A673 (cell line): ENCODE results near the gene ELF5. TPM values are rescaled to one million over a fixed set of nuclear protein-coding genes. Genes with fewer than 3 reads are reported as not detected.

ENCODE experiments used
- BruUV-seq: library from RNA; stranded (reverse); fragments of 400-500 nt; replicated peaks from 2 replicates; lab custom pipeline; 2021; lab: Mats Ljungman, UMichigan
- CTCF ChIA-PET: fragments of 300-600 bp; sonication (Branson Sonifier 250); formaldehyde crosslinking; loops from one replicate; lab custom pipeline; 2022; ENCODE audit warnings: antibody characterized with exemption; lab: Charles Lee
- POLR2A ChIA-PET: fragments of 300-600 bp; sonication (Branson Sonifier 250); formaldehyde crosslinking; loops from one replicate; lab custom pipeline; 2022; ENCODE audit warnings: antibody characterized with exemption; ENCODE audit not compliant: low non-redundant PET; lab: Charles Lee
- DNase-seq: peaks from one replicate; pipeline ENCODE4 v3.0.0-alpha.2; 2015; ENCODE audit warnings: low spot score
- H3K27ac ChIP-seq: fragments of 200-600 bp; sonication (generic); 2 replicates; pipeline ENCODE4 v1.5.1; 2016; ENCODE audit warnings: mixed run types, low read depth, mild to moderate bottlenecking, mixed read lengths, antibody characterized with exemption, low read length; ENCODE audit not compliant: poor library complexity, severe bottlenecking
- H3K27me3 ChIP-seq: fragments of 200-600 bp; sonication (generic); replicated peaks from 2 replicates; pipeline ENCODE4 v1.6.1; 2017; ENCODE audit warnings: mixed run types, low read depth, mild to moderate bottlenecking, mixed read lengths, antibody characterized with exemption, low read length; ENCODE audit not compliant: insufficient read depth, poor library complexity
- H3K36me3 ChIP-seq: fragments of 200-600 bp; sonication (generic); 2 replicates; pipeline ENCODE4 v1.6.1; 2016; ENCODE audit warnings: mixed run types, mild to moderate bottlenecking, mixed read lengths, antibody characterized with exemption, low read length; ENCODE audit not compliant: insufficient read depth, poor library complexity, severe bottlenecking
- H3K4me1 ChIP-seq: fragments of 200-600 bp; sonication (generic); 2 replicates; pipeline ENCODE4 v1.6.1; 2017; ENCODE audit warnings: mixed run types, mild to moderate bottlenecking, mixed read lengths, antibody characterized with exemption, low read length; ENCODE audit not compliant: insufficient read depth, poor library complexity, severe bottlenecking
- H3K4me3 ChIP-seq: fragments of 200-600 bp; sonication (generic); 2 replicates; pipeline ENCODE4 v1.5.1; 2016; ENCODE audit warnings: low read depth, mixed run types, mild to moderate bottlenecking, mixed read lengths, low read length; ENCODE audit not compliant: poor library complexity, severe bottlenecking
- H3K9me3 ChIP-seq: fragments of 200-600 bp; sonication (generic); 2 replicates; pipeline ENCODE4 v1.6.1; 2016; ENCODE audit warnings: mixed run types, low read depth, mild to moderate bottlenecking, mixed read lengths, antibody characterized with exemption, low read length; ENCODE audit not compliant: poor library complexity, severe bottlenecking
- CTCF ChIP-seq: fragments of 300-800, 200-600 bp; sonication (generic); conservative IDR thresholded peaks from 2 replicates; pipeline ENCODE4 v1.5.1; 2017; ENCODE audit warnings: low read depth, mild to moderate bottlenecking, antibody characterized with exemption, low read length, moderate library complexity, mixed read lengths
- EZH2 ChIP-seq: fragments of 200-600 bp; sonication (generic); IDR thresholded peaks from 2 replicates; pipeline ENCODE4 v1.6.1; 2017; ENCODE audit warnings: borderline replicate concordance, low read depth, mild to moderate bottlenecking, mixed read lengths, antibody characterized with exemption, low read length; ENCODE audit not compliant: poor library complexity, severe bottlenecking
- intact Hi-C: fragments of 100-400 bp; cut with micrococcal nuclease; formaldehyde crosslinking; loops from one replicate; pipeline ENCODE4 v1.10.0; 2022; ENCODE audit not compliant: unreplicated experiment
- total RNA-seq: library from RNA; stranded (reverse); gene quantifications from 2 replicates; pipeline ENCODE4 v1.2.3, GENCODE V29; 2021

ELF5 gene
- total RNA-seq, 1 experiment from 2014 or later: not detected

GRCh38 chr11:34530545-34531234 lies 17.1 kb upstream of the ELF5 start:
- H3K27ac ChIP-seq: no peak overlapping the region
- DNase-seq: no peak
- BruUV-seq: no TSS peak
- ChIA-PET CTCF (no interaction called here), POLR2A (no interaction called here)
- intact Hi-C loops: no loop called here
- H3K4me3 ChIP-seq: no peak overlapping the region
- H3K36me3 ChIP-seq: no peaks in the 10 kb centered on the region
- H3K4me1 ChIP-seq: no peaks in the 10 kb centered on the region
- H3K27me3 ChIP-seq: peaks cover 38% of the 10 kb centered on the region
- no peaks in the 10 kb centered on the region for H3K9me3 ChIP-seq
- TF ChIP-seq CTCF (no peak), EZH2 (no peak)

GRCh38 chr11:34529643-34530042 lies 16.0 kb upstream of the ELF5 start:
- Histone ChIP-seq H3K4me3 (no peak overlapping the region), H3K9me3 (no peaks in the 10 kb centered on the region), H3K27me3 (peaks cover 31% of the 10 kb centered on the region), H3K4me1 (no peaks in the 10 kb centered on the region), H3K36me3 (no peaks in the 10 kb centered on the region), H3K27ac (no peak overlapping the region)
- ChIA-PET POLR2A (no interaction called here), CTCF (no interaction called here)
- DNase-seq: no peak
- intact Hi-C loops: no loop called here
- TF ChIP-seq EZH2 (no peak), CTCF (no peak)
- no TSS peak for BruUV-seq

GRCh38 chr11:34528072-34528471 lies 14.5 kb upstream of the ELF5 start:
- Histone ChIP-seq H3K4me1 (no peaks in the 10 kb centered on the region), H3K4me3 (no peak overlapping the region), H3K9me3 (no peaks in the 10 kb centered on the region), H3K36me3 (no peaks in the 10 kb centered on the region), H3K27me3 (peaks cover 24% of the 10 kb centered on the region), H3K27ac (no peak overlapping the region)
- ChIA-PET POLR2A (no interaction called here), CTCF (no interaction called here)
- TF ChIP-seq EZH2 (no peak), CTCF (no peak)
- intact Hi-C loops: no loop called here
- BruUV-seq: no TSS peak
- DNase-seq: no peak
